ENCODE results near the gene ATP1A1.

ATP1A1 gene

DNA sequence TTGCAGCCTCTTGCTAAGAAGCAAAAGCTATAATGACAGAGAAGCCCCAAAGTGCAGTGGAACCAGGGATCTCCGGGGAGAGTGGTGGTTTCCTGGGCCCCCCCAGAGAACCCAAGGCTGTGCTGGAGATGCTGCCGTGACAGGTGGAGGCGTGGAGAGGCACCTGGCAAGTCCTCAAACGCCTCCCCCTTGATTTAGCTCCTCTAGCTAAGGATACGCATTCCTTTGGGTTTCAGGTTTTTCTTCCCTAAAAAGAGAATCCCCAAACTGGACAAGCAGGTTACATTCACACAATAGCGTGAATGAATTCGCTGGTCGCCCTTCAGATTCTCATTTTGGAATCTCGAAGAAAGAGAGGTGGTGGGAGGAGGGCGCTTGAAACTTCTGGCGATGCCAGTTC, 853 bp upstream of the ATP1A1 start:
- no peak for DNase-seq (ENCODE audit: low read depth, low spot score)

DNA sequence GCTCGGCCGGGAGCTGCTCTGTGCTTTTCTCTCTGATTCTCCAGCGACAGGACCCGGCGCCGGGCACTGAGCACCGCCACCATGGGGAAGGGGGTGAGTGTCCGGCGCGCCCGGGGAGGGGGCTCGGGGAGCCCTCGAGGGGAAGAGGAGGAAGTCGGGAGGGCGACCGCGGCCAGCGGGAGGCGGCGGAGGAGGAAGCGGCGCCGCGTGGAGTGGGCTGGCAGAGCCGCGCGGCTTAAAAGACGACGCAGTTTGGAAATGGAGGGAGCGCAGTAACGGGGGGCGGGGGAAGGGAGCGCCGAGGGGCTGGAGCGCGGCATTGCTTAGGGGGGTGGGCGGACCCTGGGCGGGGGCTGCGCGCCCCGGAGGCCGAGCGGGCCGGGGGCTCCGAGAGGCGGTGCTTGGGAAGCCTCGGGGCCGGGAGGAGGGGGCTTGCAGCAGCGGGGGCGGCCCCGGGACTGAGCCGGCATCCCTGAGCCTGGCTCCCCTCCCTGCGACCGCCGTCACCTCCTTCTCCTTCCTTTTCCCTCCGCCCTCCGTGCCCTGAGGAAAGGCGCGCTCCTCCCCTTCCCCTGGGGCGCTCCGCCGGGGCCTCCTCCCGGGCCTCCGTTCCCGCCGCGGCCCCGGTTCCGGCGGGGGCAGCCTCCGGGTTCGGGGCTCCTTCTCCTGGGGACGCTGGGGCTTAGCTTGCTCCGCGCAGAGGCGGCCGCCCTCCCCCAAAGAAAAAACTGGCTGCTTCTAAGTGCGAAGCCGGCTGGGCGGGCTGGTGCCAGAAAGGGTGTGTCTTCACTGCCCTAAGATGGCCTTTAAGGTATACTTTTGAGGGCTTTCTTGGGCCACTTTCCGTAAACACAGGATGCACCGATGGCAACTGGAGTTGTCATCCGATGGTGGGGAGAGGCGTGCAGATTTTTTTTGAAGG, 648 bp downstream of the ATP1A1 start:
- no peak for DNase-seq (ENCODE audit: low read depth, low spot score)

DNA sequence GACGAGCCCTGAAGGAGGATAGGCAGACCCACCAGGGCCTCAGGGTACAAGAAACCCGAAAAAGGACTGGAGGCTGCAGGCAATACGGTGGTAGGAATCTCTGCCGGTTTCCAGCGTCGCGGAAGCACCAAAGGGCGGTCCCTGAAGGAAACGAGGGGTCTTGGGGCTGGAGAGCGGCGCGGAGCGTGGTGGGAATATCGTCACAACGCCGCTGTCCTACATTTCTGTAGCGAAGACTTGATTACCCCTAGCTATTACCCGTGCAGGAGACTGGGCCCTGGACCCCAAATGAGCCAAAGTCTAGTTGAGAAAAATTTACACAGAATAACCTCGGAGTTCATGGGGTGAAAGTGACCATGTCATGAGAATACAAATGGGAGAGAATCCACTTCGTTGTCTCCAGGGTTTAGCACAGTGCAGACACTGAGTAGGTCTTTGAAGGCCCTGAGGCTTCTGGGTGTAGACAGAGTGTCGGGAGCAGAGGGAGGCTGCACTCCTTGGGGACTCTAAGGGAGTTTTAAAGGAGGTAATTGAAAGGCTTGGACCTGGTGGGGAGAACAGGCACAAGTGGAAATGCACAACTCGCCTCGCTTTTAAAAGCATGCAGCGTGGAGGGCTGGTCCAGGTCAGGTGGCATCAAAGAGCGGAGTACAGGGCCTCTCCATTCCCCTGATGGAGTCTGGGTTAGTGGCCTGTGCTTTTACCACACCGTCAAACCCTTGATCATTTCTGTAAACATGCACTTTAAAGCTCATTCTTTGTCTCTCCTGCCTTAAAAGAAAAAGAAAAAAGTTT, 1.5 kb downstream of the ATP1A1 start:
- no peak for DNase-seq (ENCODE audit: low read depth, low spot score)

DNA sequence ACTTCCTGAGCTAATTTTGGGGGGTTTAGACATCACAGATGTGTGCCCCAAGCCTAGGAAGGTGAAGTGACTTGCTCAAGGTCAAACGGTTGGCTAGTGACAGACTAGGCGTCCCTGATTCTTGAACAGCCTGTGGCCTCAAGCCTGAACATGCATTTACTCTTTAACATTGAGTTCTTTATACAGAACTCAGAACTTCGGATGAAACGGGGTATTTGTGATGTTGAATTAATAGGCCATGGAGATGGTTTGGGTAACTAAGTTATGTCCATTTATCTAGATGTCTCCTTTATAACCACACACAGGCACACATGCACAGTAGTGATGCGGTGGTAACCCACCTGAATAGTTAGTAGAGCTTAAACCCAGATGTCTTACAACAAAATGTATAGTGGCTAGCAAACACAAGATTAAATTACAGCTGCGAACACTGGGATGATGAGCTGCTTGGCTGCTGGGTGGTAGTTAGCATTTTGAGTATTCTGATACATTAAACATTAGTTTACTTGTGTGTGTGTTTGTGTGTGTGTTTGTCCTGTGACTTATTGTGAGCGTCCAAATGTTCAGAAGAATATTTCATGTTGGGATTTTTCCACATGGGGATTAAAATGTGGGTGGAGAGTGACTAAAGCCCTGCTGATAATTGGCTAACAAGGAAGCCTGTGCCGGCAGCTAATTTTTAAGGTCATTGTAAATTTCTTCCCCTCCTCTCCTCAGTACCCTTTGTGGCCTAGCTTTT, 2.3 kb downstream of the ATP1A1 start:
- no peak for DNase-seq (ENCODE audit: low read depth, low spot score)

DNA sequence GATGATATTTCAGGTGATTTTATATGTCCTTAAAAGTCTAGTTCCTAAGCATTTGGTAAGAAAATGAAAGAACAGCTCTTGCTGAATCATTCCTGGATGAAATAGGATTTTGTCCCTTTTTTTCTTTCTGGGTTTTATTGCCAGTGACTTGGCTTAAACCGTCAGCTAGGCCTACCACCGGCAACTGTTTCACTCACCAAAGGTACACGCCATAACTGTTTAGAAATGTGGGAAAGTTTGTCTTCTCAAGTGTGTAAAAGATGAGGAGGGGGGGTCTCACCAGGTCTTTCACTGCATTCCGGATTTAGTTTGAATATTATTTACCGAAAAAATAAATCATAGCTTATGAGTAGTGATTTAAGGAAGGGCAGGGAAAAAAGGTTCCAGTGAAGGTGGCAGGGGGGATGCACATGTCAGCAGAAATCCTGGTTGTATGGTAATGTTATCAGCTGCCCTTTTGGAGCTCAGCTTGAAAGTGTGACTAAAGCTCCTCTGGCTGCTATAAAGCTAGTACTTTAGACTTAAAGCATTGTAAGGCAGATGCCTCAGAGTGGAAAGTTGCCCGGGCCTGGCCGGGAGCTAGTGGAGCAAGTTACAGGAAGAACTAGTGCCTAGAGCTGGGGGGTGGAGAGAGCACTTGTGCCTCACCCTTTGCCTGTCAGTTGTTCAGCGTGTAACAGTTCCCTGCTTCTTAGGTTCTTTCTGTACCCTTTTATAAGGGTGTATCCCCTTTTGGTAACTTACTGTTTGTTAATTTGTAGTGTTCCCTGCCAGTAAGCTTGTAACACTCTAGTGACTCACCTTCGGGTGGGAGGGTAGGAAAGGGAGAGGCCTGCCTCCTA, 3.1 kb downstream of the ATP1A1 start:
- DNase-seq (ENCODE audit: low read depth, low spot score) = no peak

DNA sequence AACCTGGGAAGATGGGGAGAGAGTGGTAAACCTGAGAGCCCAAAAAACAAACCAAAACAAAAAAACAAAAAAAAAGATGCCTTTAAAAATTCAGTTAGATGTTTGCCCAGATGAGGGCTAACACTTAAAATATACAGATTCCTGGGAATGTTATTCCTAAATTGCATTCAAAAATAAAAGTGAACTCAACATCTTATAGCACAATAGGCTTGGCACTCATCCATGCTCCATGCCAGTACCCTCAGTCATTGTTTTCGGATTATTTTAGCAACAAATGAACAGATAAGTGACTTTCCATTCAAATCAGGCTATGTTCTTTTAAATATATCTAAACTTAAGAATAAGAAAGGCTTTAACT, 3.7 kb downstream of the ATP1A1 start:
- no peak for DNase-seq (ENCODE audit: low read depth, low spot score)

DNA sequence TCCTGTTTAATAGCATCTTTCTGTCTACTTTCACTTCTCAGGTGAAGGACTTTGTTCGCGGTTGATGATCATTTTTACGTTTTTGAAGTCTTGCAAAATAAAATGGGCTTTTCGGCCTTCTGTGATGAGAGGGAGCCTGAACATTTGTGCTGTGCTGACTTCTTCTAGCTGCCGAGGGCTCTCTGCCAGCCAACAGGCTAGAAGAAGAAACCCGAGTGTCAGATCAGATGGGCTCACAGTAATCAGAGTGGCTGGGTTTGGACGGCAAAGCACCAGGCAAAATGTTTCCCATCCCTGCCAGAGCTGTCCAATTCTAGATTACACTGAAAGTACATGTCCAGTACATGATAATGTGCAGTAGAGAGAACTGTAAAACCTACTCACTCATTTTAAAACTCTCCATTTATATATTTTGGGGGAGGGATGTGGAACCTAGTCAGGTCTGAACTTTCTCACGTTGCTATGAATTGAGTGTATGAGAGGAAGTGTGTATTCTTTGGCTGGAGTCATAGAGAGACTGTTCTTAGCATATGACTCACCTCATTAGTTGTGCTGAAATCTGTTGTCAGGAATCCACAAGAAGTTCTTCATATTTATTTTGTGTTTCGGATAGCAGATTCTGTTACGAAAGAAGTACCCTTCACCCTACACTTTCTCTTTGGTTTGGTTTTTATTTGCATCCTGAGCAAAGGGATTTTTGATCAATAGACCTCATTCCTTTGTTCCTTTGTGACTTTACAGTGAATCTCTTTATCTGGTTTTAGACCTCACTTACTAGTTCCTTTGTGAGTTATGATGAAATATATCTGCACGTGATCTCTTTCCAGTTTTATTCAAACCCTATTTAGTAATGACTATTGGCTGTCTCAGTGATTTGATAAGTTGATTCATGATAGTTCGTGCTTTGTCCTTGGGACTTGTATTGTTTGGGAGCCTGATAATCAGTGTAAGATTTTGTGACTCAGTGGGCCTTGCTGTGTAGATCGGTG, 4.8 kb downstream of the ATP1A1 start:
- no peak for DNase-seq (ENCODE audit: low read depth, low spot score)

DNA sequence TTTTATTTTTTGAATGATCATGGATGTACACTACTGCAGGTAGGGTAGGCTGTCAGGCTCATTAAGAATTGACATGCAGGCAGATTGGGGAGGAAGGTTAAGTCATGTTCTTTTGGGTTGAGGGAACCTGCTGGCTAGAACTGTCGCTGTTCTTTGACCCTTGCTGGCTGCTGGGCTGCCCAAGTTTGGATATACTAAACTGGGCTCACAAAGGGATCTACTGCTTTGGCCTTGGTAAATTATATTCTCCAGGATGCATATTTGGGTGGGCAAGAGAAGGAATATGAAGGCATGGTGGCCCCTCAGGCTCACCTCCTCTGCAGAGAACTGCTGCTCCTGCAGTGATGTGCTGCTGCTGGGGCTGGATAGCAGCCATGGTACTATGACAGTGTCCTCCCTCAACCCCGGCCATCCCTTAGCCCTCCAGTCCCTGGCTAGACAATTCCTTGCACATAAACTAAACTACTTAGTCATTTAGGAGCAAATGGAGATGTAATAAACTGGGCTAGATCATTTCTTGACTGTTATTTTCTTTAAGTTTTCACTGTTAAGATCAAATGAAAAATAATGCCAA, 6.1 kb downstream of the ATP1A1 start:
- DNase-seq (ENCODE audit: low read depth, low spot score) = no peak

DNA sequence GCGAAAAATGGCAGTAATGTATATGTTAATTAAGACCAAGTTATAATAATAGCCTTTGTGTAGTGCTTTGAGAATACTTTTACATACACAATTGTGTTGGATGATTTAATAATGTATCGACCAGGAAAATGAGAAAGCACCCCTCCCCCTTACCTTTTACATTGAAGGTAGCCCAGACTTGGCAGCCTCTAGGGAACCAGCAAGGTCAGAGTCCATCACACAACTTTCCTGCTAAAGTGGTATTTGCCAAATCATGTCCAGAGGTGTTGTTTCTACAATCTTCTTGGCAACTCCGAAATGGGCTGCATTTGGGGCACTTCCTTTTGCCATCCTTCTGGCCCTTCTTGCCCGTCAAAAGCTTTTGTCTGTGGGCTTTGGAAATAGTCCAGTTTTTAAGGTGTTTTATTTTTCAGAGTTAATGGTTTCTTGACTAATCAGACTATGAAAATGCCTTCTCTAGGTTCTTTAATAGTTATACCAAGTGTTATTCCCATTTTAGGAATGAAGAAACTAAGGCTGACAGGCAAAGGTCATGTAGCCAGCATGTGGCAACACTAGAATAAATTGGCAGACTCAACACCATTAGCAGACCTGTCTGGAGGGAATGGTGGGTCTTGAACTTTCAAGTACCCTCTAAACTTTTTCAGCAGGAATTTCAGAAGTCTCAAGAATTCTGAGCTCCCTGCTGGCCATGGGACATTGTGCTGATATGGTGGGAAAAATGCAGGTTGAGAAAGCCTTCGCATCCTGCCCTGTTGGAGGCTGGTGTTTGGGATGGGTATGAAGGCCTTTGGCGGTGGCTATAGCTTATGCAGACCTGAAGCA, 6.8 kb downstream of the ATP1A1 start:
- DNase-seq (ENCODE audit: low read depth, low spot score) = no peak

DNA sequence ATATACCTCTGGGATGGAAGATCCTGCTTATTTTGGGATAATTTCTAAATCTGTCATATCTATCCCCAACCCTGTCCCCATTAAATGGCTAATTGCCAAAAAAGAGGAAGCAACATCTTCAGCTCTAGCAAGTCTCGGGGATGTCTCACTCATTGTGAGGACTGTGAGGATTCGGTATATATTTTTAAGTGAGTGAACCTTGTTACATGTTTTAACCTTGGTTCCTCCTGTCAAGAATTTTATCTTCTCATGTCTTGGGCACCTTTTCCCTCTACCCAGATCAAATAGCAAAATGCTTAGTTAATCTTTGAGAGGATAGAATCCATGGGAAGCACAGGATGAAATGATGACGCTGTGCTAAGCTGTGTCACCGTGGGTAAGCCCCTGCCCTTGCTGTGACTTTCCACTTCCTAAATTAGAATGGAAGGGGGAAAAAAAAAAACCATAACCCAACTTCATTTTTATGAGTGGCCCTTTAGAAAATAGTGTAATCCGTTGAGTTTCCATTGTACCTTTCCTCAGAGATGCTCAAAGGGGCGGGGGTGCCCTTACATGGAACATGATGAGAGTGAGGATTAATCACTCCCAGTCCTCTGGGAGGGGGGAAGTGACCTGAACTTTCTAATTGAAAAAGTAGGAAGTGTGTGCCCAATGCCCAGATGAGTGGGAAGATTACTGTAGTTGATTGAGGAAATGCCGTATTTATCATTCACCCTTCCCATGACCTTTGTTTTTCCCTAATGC, 7.6 kb downstream of the ATP1A1 start:
- no peak for DNase-seq (ENCODE audit: low read depth, low spot score)

DNA sequence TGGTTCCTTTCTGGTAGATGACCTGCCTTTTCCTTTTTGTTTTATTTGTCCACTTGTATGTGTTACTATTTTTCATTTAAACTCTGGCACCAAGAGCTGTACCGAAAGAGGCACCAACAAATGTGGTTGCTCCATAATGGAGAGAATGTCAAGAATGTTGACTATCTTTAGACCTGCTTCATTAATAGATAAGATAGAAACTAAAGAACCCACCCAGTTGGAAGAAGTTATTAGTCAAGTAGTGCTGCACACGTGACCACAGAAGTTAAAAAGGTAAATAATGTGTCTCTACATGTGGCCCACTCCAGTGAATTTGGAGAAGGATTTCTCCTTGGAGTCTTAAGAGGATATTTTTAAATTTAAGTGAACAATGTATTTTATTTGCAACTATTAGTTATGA, 9.3 kb downstream of the ATP1A1 start:
- DNase-seq (ENCODE audit: low read depth, low spot score) = no peak

DNA sequence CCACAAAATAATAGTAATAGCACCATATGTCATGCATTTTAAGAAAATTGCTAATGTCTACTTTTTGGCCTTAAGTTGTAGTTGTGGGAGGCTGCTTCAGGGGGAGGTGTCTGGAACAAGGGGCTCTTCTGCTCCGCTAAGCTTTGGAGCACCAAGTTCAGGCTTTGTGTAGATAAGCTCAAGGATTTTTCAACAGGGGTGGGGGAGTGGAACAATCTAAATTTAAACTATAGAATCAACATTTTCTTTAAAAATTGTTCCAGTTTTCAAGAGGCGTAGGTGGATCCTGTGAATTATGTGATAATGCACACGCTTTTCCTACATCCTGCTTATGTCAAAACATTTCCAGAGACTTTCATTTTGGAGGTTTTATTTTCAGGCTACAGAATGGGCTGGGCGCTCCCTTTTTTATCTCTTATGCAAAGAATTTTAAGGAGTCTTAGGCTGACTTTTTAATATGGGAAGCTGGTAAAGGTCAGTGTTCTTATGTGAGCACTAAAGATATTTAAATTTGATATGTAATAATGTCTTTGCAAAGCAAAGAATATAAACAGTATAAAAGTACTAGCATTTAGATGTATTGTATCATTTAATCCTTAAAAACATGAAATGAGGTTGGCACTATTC, 9.9 kb downstream of the ATP1A1 start:
- no peak for DNase-seq (ENCODE audit: low read depth, low spot score)

DNA sequence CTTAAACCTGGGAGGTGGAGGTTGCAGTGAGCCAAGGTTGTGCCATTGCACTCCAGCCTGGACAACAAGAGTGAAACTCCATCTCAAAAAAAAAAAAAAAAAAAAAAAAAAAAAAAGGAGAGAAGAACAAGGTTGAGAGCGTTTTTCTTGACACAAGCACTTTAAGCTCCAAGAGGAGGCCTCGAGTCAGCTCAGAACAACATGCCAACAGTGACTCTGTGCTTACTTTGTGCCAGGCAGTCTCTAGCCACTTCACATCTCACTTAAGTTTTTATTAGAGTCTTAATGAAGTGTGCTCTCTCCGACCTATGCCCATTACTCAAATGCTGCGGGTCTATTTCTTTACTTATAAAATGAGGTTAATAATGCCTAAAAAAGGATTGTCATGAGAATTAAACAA, 13.0 kb downstream of the ATP1A1 start:
- DNase-seq (ENCODE audit: low read depth, low spot score) = no peak

DNA sequence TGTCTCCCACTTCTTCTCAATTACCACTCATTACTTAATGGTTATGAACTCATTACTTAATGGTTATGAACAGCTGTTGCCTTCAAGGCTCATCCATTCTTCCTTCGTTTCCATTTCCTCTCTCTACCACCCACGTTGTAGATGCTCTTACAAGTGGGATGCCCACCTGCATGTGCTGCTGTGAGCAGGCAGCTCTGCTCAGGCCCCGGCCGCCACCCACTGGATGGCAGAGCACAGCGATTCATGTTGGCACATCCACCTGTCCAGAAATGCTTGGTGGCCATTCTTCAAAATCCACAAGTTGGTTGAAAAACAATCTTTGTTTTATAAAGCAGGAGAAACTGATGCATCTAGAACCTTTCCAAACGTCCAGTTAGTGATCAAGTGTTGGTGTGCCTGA, 14.5 kb downstream of the ATP1A1 start:
- DNase-seq (ENCODE audit: low read depth, low spot score) = no peak

DNA sequence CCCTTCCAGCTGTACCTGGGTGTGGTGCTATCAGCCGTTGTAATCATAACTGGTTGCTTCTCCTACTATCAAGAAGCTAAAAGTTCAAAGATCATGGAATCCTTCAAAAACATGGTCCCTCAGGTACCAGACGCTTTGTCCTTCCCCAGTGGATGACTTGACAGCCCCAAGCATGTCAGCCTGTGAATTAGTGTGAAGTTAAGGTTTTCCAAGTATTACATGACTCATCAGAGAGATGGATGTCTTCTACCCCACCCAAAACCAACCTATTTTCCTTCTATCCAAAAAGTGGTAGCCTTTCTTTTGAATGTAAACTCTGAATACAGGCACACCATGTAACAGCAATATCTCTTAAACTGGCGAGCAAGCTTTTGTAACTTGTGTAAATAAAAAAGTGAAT, 15.1 kb downstream of the ATP1A1 start:
- no peak for DNase-seq (ENCODE audit: low read depth, low spot score)

DNA sequence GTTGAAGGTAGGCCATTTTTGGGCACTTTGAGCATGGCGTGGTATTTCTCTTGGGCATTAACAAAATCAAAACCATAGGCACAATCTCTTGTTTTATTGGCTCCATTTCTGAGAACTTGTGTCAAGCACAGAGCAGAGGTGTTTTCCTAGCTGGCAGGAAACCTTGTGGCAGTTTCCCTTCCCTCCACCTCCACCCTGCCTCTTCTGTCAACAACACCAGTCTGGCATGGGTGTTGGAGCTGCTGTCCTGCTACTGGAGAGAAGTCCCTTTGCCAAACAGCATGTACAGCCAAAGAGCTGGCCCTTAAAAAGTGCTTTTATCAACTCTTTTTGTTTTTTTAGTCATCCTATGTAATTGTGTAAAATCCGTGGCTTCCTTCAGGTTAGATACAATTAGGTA, 16.0 kb downstream of the ATP1A1 start:
- DNase-seq (ENCODE audit: low read depth, low spot score) = no peak

DNA sequence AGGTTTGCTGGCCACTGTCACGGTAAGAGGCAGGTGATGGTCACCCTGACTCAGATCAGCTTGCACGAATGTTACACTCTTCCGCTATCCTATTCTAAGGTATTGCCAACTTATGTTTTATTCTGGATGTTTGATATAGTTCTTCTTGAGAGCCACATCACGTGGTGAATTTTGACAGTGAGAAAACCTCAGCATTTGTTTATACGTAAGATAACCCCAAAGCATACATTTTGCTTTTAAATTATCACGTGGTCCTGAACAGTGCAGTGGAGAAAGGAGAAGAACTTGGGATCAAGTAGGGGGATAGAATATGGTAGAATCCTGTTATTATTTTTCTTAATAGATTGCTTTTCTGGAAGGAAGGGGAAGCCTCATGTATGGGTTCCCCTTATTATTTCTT, 16.6 kb downstream of the ATP1A1 start:
- no peak for DNase-seq (ENCODE audit: low read depth, low spot score)

DNA sequence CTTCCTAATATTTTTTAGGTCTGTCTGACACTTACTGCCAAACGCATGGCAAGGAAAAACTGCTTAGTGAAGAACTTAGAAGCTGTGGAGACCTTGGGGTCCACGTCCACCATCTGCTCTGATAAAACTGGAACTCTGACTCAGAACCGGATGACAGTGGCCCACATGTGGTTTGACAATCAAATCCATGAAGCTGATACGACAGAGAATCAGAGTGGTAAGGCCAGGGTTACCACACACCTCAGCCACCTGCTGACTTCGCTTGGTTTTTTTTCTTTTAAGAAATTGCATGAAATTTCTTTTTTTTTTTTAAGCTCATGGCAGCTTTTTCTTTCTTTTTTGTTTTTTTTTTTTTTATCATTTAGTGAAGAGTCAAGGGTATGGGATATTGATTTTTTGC, 17.2 kb downstream of the ATP1A1 start:
- DNase-seq (ENCODE audit: low read depth, low spot score) = no peak

Measured in iPS DF 19.7 (cell line).